A549 (cell line): ENCODE results near the gene NFE2L2.

ENCODE experiments used
- EP300 ChIP-seq, 2 experiments: fragments of >200 bp; sonication (Bioruptor Twin); formaldehyde crosslinking; IDR thresholded peaks; 2 replicates in 1 of 2; 3 replicates in 1 of 2; pipeline ENCODE4 v1.6.1; 2016 to 2017
- ESRRA ChIP-seq: fragments of 150-350 bp; IDR thresholded peaks from 2 replicates; pipeline ENCODE4 v1.6.1; 2014; ENCODE audit warnings: mild to moderate bottlenecking, low read length, borderline replicate concordance
- KDM1A ChIP-seq: fragments of 200-600 bp; sonication (generic); IDR thresholded peaks from 2 replicates; pipeline ENCODE4 v1.6.1; 2016; ENCODE audit warnings: low read depth, mild to moderate bottlenecking
- MYC ChIP-seq: IDR thresholded peaks from 2 replicates; pipeline ENCODE4 v1.6.1; 2012; ENCODE audit warnings: mild to moderate bottlenecking, inconsistent platforms, low read length, improper control_type of control experiment, borderline replicate concordance
- USF2 ChIP-seq: fragments of 450-650 bp; IDR thresholded peaks from 2 replicates; pipeline ENCODE4 v1.6.1; 2014; ENCODE audit warnings: antibody characterized with exemption
- TF ChIP-seq, protein P1 (sequence below): fragments of >200 bp; sonication (Bioruptor Twin); formaldehyde crosslinking; IDR thresholded peaks from 3 replicates; pipeline ENCODE4 v1.5.1; 2016

GRCh38 chr2:177306550-177306949 lies 42.0 kb upstream of the NFE2L2 start:
- TF ChIP-seq, protein P1, sequence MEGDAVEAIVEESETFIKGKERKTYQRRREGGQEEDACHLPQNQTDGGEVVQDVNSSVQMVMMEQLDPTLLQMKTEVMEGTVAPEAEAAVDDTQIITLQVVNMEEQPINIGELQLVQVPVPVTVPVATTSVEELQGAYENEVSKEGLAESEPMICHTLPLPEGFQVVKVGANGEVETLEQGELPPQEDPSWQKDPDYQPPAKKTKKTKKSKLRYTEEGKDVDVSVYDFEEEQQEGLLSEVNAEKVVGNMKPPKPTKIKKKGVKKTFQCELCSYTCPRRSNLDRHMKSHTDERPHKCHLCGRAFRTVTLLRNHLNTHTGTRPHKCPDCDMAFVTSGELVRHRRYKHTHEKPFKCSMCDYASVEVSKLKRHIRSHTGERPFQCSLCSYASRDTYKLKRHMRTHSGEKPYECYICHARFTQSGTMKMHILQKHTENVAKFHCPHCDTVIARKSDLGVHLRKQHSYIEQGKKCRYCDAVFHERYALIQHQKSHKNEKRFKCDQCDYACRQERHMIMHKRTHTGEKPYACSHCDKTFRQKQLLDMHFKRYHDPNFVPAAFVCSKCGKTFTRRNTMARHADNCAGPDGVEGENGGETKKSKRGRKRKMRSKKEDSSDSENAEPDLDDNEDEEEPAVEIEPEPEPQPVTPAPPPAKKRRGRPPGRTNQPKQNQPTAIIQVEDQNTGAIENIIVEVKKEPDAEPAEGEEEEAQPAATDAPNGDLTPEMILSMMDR, result no peak
- TF ChIP-seq ESRRA (no peak), MYC (no peak), USF2 (no peak), KDM1A (no peak), EP300 (IDR thresholded peaks at IDR 0.05) (no peak)
